Smooth muscle cell (in vitro differentiated cells): ENCODE results near the gene MAP2K2. TPM values are rescaled to one million over a fixed set of nuclear protein-coding genes. Genes with fewer than 3 reads are reported as not detected.
A peak's percentile ranks its signal among the peaks of the same experiment; 100 is the strongest.
"Not testable (repeated sequence)": the region's sequence is repeated elsewhere in the genome, so short reads cannot be mapped to it uniquely, and the experiment has no call there.

Experiments
- DNase-seq: peaks from one replicate; lab custom pipeline; 2025; ENCODE audit not compliant: unreplicated experiment; lab: John Stamatoyannopoulos, UW
- H2AFZ ChIP-seq: fragments of 200-600 bp; sonication (generic); 2 replicates; pipeline ENCODE4 v1.6.0; 2016; ENCODE audit warnings: antibody characterized with exemption, low read depth, mild to moderate bottlenecking
- H3F3A ChIP-seq: fragments of 200-600 bp; sonication (generic); 2 replicates; pipeline ENCODE4 v1.6.0; 2017; ENCODE audit warnings: antibody characterized with exemption, low read depth
- H3K27ac ChIP-seq: fragments of 200-600 bp; sonication (generic); 2 replicates; pipeline ENCODE4 v1.5.1; 2016; ENCODE audit warnings: low read depth, mild to moderate bottlenecking
- H3K27me3 ChIP-seq: fragments of 200-600 bp; sonication (generic); 2 replicates; pipeline ENCODE4 v1.6.1; 2016; ENCODE audit warnings: low read depth, mild to moderate bottlenecking
- H3K36me3 ChIP-seq: fragments of 200-600 bp; sonication (generic); 2 replicates; pipeline ENCODE4 v1.5.1; 2016; ENCODE audit warnings: low read depth
- H3K4me1 ChIP-seq: fragments of 200-600 bp; sonication (generic); 2 replicates; pipeline ENCODE4 v1.5.1; 2016; ENCODE audit warnings: low read depth
- H3K4me2 ChIP-seq: fragments of 200-600 bp; sonication (generic); 2 replicates; pipeline ENCODE4 v1.6.0; 2016; ENCODE audit warnings: mild to moderate bottlenecking
- H3K4me3 ChIP-seq: fragments of 200-600 bp; sonication (generic); 2 replicates; pipeline ENCODE4 v1.5.1; 2016; ENCODE audit warnings: mild to moderate bottlenecking
- H3K79me2 ChIP-seq: fragments of 200-600 bp; sonication (generic); 2 replicates; pipeline ENCODE4 v1.6.0; 2016; ENCODE audit warnings: low read depth, mild to moderate bottlenecking
- H3K9ac ChIP-seq: fragments of 200-600 bp; sonication (generic); 2 replicates; pipeline ENCODE4 v1.6.0; 2016; ENCODE audit warnings: low read depth
- H3K9me3 ChIP-seq: fragments of 200-600 bp; sonication (generic); replicated peaks from 2 replicates; pipeline ENCODE4 v1.5.1; 2016; ENCODE audit warnings: low read depth
- H4K20me1 ChIP-seq: fragments of 200-600 bp; sonication (generic); 2 replicates; pipeline ENCODE4 v1.6.0; 2016; ENCODE audit warnings: low read depth
- WGBS: methylation state at CpG from one replicate; pipeline ENCODE4 v1.1.7; 2016; ENCODE audit warnings: low lambda C conversion rate; 5-methylcytosine and 5-hydroxymethylcytosine counted together
- polyA plus RNA-seq: library from polyadenylated mRNA; unstranded; fragments of >200 nt; fragmentation: Nextera tagmentation; extraction: Ambion mirVana; gene quantifications from 2 replicates; pipeline ENCODE4 v1.2.1, GENCODE V29; 2016
- total RNA-seq: library from RNA; depleted of rRNA; stranded (reverse); fragments of >200 nt; gene quantifications from 2 replicates; pipeline ENCODE4 v1.2.3, GENCODE V29; 2014
- TF ChIP-seq, protein P1 (sequence below): fragments of 200-600 bp; sonication (generic); IDR thresholded peaks from 2 replicates; pipeline ENCODE4 v1.5.1; 2017; ENCODE audit warnings: borderline replicate concordance, mild to moderate bottlenecking, antibody characterized with exemption; ENCODE audit not compliant: insufficient read depth, poor library complexity, severe bottlenecking

Gene MAP2K2
- total and polyA plus RNA-seq, 2 experiments from 2014 or later, result 79.1 to 193 TPM

DNA sequence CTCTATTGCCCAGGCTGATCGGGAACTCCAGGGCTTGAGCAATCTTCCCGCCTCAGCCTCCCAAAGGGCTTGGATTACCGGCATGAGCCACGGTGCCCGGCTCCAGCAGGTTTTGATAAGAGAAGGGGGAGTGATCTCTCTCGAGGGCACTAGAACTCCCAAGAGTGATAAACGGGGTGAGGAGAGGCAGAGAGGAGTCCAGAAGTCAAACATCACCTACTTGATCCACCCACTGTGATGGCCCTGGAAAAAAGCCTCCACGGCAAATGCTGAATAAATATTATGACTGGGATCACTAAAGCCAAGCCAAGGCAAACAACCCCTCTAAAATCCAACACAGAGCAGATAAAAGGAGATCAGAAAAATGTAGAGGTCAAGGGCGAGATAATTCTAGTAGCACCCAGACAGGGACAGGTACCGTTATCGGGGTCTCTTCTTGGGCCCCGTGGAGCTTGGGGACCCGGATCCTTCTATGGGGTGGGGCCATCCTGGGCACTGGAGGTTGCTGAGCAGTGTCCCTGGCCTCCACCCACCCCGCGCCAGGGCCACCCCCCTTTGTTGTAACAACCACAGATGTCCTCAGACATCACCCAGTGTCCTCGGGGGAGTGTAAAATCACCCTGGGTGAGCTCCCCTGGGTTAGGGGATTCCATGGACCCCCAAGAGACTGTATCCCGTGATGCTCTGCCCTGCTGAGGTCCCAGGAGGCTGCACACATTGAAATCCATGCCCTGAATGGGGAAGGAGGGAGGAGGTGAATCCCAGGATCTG, 25.8 kb upstream of the MAP2K2 start:
- no peak overlapping the region for H3K9ac ChIP-seq
- no peak overlapping the region for H3K4me3 ChIP-seq
- no peaks in the 10 kb centered on the region for H3K79me2 ChIP-seq
- no peaks in the 10 kb centered on the region for H3F3A ChIP-seq
- no peak for DNase-seq
- H3K9me3 ChIP-seq, result no peaks in the 10 kb centered on the region
- TF ChIP-seq, protein P1, sequence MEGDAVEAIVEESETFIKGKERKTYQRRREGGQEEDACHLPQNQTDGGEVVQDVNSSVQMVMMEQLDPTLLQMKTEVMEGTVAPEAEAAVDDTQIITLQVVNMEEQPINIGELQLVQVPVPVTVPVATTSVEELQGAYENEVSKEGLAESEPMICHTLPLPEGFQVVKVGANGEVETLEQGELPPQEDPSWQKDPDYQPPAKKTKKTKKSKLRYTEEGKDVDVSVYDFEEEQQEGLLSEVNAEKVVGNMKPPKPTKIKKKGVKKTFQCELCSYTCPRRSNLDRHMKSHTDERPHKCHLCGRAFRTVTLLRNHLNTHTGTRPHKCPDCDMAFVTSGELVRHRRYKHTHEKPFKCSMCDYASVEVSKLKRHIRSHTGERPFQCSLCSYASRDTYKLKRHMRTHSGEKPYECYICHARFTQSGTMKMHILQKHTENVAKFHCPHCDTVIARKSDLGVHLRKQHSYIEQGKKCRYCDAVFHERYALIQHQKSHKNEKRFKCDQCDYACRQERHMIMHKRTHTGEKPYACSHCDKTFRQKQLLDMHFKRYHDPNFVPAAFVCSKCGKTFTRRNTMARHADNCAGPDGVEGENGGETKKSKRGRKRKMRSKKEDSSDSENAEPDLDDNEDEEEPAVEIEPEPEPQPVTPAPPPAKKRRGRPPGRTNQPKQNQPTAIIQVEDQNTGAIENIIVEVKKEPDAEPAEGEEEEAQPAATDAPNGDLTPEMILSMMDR, result no peak
- no peak overlapping the region for H3K4me2 ChIP-seq
- no peak overlapping the region for H3K27ac ChIP-seq
- WGBS, result 79% methylated on average over 17 of the region's 17 CpGs
- H2AFZ ChIP-seq, result no peak overlapping the region
- no peaks in the 10 kb centered on the region for H3K27me3 ChIP-seq
- H3K36me3 ChIP-seq, result no peaks in the 10 kb centered on the region
- no peaks in the 10 kb centered on the region for H3K4me1 ChIP-seq
- no peaks in the 10 kb centered on the region for H4K20me1 ChIP-seq

DNA sequence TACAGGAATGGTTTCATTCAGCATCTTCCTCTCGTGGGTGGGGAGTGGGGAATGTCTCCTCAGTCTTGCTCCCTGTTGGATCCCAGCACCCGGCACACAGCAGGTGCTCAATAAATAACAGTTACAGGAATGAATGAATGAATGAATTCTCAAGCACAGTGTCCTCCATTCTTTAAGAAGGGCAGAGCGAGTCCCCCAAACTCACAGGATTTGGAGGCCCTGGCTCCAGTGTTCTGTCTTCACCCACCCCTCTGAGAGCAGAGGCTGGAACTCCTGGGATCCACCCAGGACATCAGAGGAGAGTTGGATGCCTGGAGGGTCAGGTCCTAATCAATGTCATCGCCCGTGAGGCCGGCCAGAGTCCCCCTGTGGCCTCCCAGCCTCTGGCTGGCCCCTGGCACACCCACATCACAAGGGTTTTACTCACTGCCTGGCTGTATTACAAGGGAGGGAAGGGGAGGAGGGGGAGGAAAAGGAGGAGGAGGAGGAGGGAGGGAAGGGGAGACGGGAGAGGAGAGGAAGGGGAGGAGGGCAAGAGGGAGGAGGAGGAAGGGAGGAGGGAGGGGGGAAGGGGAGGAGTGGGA, 20.8 kb upstream of the MAP2K2 start:
- no peak for DNase-seq

DNA sequence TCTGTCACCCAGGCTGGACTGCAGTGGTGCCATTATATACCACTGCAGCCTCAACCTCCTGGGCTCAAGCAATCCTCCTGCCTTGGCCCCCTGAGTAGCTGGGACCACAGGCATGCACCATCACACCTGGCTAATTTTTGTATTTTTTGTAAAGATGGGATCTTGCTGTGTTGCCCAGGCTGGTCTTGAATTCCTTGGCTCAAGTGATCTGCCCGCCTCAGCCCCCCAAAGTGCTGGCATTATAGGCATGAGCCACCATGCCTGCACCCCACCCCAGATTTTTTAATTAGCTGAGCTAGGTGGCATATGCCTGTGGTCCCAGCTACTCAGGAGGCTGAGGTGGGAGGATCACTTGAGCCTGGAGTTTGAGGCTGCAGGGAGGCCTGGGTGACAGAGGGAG, 19.0 kb upstream of the MAP2K2 start:
- H3K27ac ChIP-seq, H3K27me3 ChIP-seq, DNase-seq, H3K4me3 ChIP-seq, H2AFZ ChIP-seq, H4K20me1 ChIP-seq, H3K9me3 ChIP-seq, H3K4me1 ChIP-seq, H3K36me3 ChIP-seq, H3F3A ChIP-seq, H3K79me2 ChIP-seq, H3K9ac ChIP-seq, H3K4me2 ChIP-seq: not testable (repeated sequence)
- WGBS, result 86% methylated on average over 1 of the region's 1 CpG

More for the DNA sequence above, 20.8 kb upstream of the MAP2K2 start:
- Histone ChIP-seq H2AFZ (no peak overlapping the region), H3K9ac (no peak overlapping the region), H3K4me2 (no peak overlapping the region), H3K4me1 (no peaks in the 10 kb centered on the region), H3K9me3 (no peaks in the 10 kb centered on the region), H3K27ac (no peak overlapping the region), H3F3A (no peaks in the 10 kb centered on the region), H3K4me3 (no peak overlapping the region), H3K36me3 (no peaks in the 10 kb centered on the region), H3K27me3 (no peaks in the 10 kb centered on the region), H3K79me2 (no peaks in the 10 kb centered on the region), H4K20me1 (no peaks in the 10 kb centered on the region)
- 27% methylated on average over 6 of the region's 7 CpGs for WGBS
- TF ChIP-seq, protein P1, result no peak

DNA sequence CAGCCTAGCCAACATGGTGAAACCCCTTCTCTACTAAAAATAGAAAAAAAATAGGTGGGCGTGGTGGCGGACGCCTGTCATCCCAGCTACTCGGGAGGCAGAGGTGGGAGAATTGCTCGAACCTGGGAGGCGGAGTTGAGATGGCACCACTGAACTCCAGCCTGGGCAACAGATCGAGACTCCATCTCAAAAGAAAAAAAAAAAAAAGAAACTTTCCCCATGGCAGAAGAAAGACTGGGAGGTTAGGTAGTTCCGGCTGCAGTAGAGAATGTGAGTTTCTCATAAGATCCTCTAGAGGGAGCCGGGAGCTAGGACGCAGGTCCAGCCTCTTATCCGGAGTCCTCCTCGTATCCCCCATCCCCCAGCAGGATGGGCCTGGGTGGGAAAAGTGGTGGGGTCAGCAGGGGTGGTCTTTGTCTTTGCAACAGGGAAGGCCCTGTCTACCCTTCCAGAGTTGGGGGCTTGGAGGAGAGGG, 16.4 kb upstream of the MAP2K2 start:
- Histone ChIP-seq H3K27ac (no peak overlapping the region), H3K9ac (no peak overlapping the region), H3K4me1 (no peaks in the 10 kb centered on the region), H3K79me2 (no peaks in the 10 kb centered on the region), H4K20me1 (no peaks in the 10 kb centered on the region), H3K27me3 (no peaks in the 10 kb centered on the region), H3K36me3 (no peaks in the 10 kb centered on the region), H3F3A (no peaks in the 10 kb centered on the region), H3K9me3 (no peaks in the 10 kb centered on the region), H2AFZ (no peak overlapping the region), H3K4me3 (no peak overlapping the region), H3K4me2 (no peak overlapping the region)
- 35% methylated on average over 12 of the region's 12 CpGs for WGBS
- DNase-seq, result no peak
- TF ChIP-seq, protein P1, result peak; percentile 55
